ENCODE measurements around the gene PCDH10. TPM values are rescaled to one million over a fixed set of nuclear protein-coding genes. Genes with fewer than 3 reads are reported as not detected.
"Not testable (repeated sequence)": the region's sequence is repeated elsewhere in the genome, so short reads cannot be mapped to it uniquely, and the experiment has no call there.

The PCDH10 gene
- total RNA-seq, 1 donor from 2014 or later, result under 0.01 TPM

DNA sequence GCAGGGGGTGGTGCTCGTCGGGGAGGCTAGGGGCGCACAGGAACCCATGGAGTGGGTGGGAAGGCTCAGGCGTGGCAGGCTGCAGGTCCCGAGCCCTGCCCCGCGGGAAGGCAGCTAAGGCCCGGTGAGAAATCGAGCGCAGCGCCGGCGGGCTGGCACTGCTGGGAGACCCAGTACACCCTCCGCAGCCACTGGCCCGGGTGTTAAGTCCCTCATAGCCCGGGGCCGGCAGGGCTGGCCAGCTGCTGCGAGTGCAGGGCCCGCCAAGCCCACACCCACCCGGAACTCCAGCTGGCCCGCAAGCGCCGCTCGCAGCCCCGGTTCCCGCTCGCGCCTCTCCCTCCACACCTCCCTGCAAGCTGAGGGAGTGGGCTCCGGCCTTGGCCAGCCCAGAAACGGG, 91.4 kb downstream of the PCDH10 start:
- DNase-seq (ENCODE audit: low read depth in 2 of 2), result not testable (repeated sequence)

Measured in lung microvascular endothelial cell (primary cell).